ENCODE results near the gene ALG11. TPM values are rescaled to one million over a fixed set of nuclear protein-coding genes. Genes with fewer than 3 reads are reported as not detected.
"Not testable (repeated sequence)": the region's sequence is repeated elsewhere in the genome, so short reads cannot be mapped to it uniquely, and the experiment has no call there.

The ALG11 gene
- total RNA-seq, 2 donors from 2014 or later, result 22.5 to 26.5 TPM

DNA sequence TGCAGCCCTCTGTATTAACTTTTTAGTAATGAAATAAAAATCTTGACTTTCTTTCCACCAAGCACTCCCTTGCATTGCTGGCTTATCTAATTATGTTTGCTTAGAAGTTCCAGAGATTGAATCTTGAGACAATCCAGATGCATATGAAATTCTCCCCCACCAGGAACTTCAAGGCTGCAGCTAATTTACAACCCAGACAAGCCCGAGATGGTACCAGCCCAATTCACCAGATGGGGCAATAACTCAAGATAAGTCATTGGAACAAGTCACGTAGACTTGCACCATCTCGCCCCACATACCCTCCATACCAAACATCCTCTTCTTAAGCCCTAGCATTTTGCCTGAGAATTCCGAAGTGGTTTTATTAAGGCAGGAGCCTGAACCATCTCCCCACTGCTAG is 41.3 kb downstream of the ALG11 start:
- ATAC-seq (replicated peaks in 1 of 2) (no peak), DNase-seq (no peak)
- Mint-ChIP-seq H3K36me3 (ENCODE audit: insufficient read depth in 2 of 2) (peaks cover 1 to 5% of the 10 kb centered on the region in 2 donors), H3K27ac (no peak overlapping the region), H3K4me3 (no peak overlapping the region), H3K27me3 (ENCODE audit: low read depth) (no peaks in the 10 kb centered on the region), H3K9me3 (peaks cover 1 to 8% of the 10 kb centered on the region in 2 donors), H3K4me1 (ENCODE audit: low read depth) (no peaks in the 10 kb centered on the region)

DNA sequence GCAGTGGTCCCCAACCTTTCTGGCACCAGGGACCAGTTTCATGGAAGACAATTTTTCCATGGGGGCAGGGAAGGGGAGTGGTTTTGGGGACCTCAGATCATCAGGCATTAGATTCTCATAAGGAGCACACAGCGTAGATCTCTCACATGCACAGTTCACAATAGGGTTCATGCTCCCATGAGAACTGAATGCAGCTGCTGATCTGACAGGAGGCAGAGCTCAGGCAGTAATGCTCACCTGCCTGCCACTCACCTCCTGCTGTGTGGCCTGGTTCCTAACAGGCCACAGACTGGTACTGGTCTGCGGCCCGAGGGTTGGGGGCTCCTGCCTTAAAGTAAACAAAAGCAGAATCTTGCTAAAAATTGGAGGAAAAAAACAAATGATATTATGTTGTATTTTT is 48.9 kb downstream of the ALG11 start:
- not testable (repeated sequence) for H3K9me3 Mint-ChIP-seq; H3K27me3 Mint-ChIP-seq (ENCODE audit: low read depth); DNase-seq; H3K36me3 Mint-ChIP-seq (ENCODE audit: insufficient read depth in 2 of 2); H3K27ac Mint-ChIP-seq; ATAC-seq (replicated peaks in 1 of 2); H3K4me1 Mint-ChIP-seq (ENCODE audit: low read depth); H3K4me3 Mint-ChIP-seq

DNA sequence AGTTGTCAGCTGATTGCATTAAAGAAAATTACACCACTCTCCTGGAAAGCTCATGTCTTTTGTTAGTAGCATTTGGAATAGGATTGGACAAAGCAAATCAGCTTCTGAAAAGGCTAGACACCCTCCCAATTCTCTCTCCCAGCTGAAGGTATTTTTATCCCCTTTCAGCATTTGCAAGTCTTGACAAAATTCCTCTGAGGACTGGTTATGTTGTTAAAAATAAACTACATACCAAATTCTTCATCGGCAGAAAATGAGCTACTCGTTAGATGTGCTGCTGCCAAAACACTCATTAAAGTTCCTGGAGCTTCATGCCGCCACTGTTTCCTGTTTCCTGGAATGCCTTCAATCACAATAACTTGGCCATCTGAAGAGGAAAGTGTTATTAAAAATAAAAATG is 49.4 kb downstream of the ALG11 start:
- Mint-ChIP-seq H3K36me3 (ENCODE audit: insufficient read depth in 2 of 2) (peaks cover 2 to 4% of the 10 kb centered on the region in 2 donors), H3K27me3 (ENCODE audit: low read depth) (no peaks in the 10 kb centered on the region), H3K9me3 (peaks cover 0 to 1% of the 10 kb centered on the region in 2 donors), H3K4me3 (no peak overlapping the region), H3K27ac (no peak overlapping the region), H3K4me1 (ENCODE audit: low read depth) (no peaks in the 10 kb centered on the region)
- ATAC-seq (replicated peaks in 1 of 2) (no peak), DNase-seq (no peak)

DNA sequence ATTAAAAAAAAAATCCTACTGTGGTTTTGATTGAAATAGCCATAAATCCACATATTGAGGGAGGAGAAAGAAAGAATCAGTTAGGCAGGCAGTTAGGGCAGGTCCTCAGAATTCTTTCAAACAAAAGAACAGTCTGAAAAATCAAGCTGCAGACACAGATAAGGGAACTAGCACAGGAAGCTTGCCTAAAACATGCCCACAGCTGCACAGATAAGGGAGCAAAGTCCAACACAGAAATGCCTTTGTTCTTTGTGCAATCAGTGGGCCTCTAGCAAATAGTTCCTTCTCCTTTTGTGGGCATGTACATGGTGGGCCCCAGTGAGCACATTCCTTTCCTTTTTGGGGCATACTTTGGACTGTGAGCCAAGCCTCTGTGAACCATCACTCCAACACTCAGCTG is 55.0 kb downstream of the ALG11 start:
- Mint-ChIP-seq H3K27me3 (ENCODE audit: low read depth) (peaks cover 6% of the 10 kb centered on the region), H3K9me3 (peaks cover 12% of the 10 kb centered on the region in 2 donors)
- no peak for ATAC-seq (replicated peaks in 1 of 2)

DNA sequence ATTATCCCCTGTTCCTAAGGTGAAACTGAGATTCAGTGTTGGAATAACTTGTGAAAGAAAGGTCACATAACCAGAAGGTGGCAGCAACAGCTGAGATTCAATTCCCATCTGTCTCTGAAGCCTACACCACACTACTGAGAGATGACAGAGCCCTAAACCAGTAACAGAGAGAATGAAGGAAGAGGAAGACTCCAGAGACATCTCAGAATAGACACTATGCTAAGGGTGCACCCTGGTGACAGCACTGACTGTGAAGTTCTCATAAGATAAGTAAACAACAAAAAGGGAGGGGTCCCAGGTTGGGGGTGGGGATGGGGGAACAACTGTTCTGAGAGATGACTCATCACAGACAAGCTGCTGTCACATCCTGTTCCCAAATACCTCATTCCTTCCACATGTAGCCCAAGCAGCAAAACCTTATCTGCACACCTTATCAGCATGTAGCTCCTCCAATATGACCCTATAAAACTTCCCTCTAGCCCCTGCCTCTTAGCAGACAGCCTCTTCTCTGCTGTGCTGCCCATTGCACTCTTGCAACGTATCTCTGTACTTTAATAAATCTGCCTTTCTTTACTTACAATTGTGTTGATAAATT is 58.8 kb downstream of the ALG11 start:
- peak; percentile 91 to 97 for ATAC-seq (replicated peaks in 1 of 2)

More for the DNA sequence above, 55.0 kb downstream of the ALG11 start:
- no peak for DNase-seq
- Mint-ChIP-seq H3K4me3 (no peak overlapping the region), H3K4me1 (ENCODE audit: low read depth) (peaks cover 12% of the 10 kb centered on the region), H3K36me3 (ENCODE audit: insufficient read depth in 2 of 2) (peaks cover 7 to 13% of the 10 kb centered on the region in 2 donors), H3K27ac (no peak overlapping the region)

More for the DNA sequence above, 58.8 kb downstream of the ALG11 start:
- Mint-ChIP-seq H3K27me3 (ENCODE audit: low read depth) (peaks cover 13% of the 10 kb centered on the region), H3K9me3 (peaks cover 11 to 12% of the 10 kb centered on the region in 2 donors), H3K36me3 (ENCODE audit: insufficient read depth in 2 of 2) (peaks cover 5 to 9% of the 10 kb centered on the region in 2 donors), H3K4me1 (ENCODE audit: low read depth) (peaks cover 12% of the 10 kb centered on the region), H3K4me3 (no peak overlapping the region), H3K27ac (no peak overlapping the region)
- DNase-seq, result peak; percentile 9 to 17

Other genes with a start within 250 kb of the ALG11 start
- gene DHRS12, start 208.2 kb upstream of the ALG11 start, total RNA-seq, result 1 to 10 TPM; 8.0 to 8.5 TPM
- under 1 TPM; 0.19 to 0.30 TPM for gene TMEM272, start 167.2 kb upstream of the ALG11 start, total RNA-seq
- gene CCDC70, start 150.4 kb upstream of the ALG11 start, total RNA-seq, result under 1 TPM in 1 of 2 donors, not detected in 1; 0.22 TPM
- gene ATP7B, start 948 bp upstream of the ALG11 start, total RNA-seq, result 1 to 10 TPM; 2.3 to 3.0 TPM
- 10 to 100 TPM; 10.0 to 10.4 TPM for gene UTP14C, start 12.3 kb downstream of the ALG11 start, total RNA-seq
- under 1 TPM; 0.12 to 0.16 TPM for gene NEK5, start 116.7 kb downstream of the ALG11 start, total RNA-seq
- 10 to 100 TPM; 14.4 to 14.9 TPM for gene NEK3, start 147.2 kb downstream of the ALG11 start, total RNA-seq